ENCODE results near the gene CRELD2. TPM values are rescaled to one million over a fixed set of nuclear protein-coding genes. Genes with fewer than 3 reads are reported as not detected.

CRELD2 gene
- total and polyA plus RNA-seq, 2 of the 13 experiments (the other 11 are each of a cell fraction or from before 2014, with no cell fraction given), result 17.2 to 44.7 TPM

- TF ChIP-seq ZBTB46 (CRISPR knock-in tag; IDR thresholded peaks at IDR 0.05; ENCODE audit: borderline replicate concordance), result no peak
- 0 out of 2 replicates have a peak, but pooled peaks have one; percentile 7 for TF ChIP-seq CREM (IDR thresholded peaks at IDR 0.05)
- no peak for TF ChIP-seq CREM (CRISPR knock-in tag; IDR thresholded peaks at IDR 0.05)
- TF ChIP-seq HNF1B (CRISPR knock-in tag; IDR thresholded peaks at IDR 0.05), result peak; percentile 11; the same call in 1 of the 2 replicates
- no peak for TF ChIP-seq MXD1 (CRISPR knock-in tag; IDR thresholded peaks at IDR 0.05)
- TF ChIP-seq SOX5 (CRISPR knock-in tag; IDR thresholded peaks at IDR 0.05; ENCODE audit: borderline replicate concordance), result no peak
- TF ChIP-seq ZMYM2 (CRISPR knock-in tag; IDR thresholded peaks at IDR 0.05), result no peak
- TF ChIP-seq ZNF644 (CRISPR knock-in tag; IDR thresholded peaks at IDR 0.05; ENCODE audit: low read depth), result no peak
- no peak for TF ChIP-seq ZNF30 (CRISPR knock-in tag; IDR thresholded peaks at IDR 0.05)
- TF ChIP-seq HOXA7 (CRISPR knock-in tag; IDR thresholded peaks at IDR 0.05), result no peak
- no peak for TF ChIP-seq DPF2 (CRISPR knock-in tag; IDR thresholded peaks at IDR 0.05; ENCODE audit: borderline replicate concordance, low read depth)
- TF ChIP-seq ZNF530 (CRISPR knock-in tag; IDR thresholded peaks at IDR 0.05; ENCODE audit: low read depth), result no peak
- TF ChIP-seq GATAD1 (CRISPR knock-in tag; IDR thresholded peaks at IDR 0.05), result no peak
- TF ChIP-seq IKZF5 (CRISPR knock-in tag; IDR thresholded peaks at IDR 0.05), result peak; percentile 40; the same call in 1 of the 2 replicates
- no peak for TF ChIP-seq ZNF772 (CRISPR knock-in tag; IDR thresholded peaks at IDR 0.05)
- TF ChIP-seq MIER3 (CRISPR knock-in tag; IDR thresholded peaks at IDR 0.05; ENCODE audit: borderline replicate concordance), result no peak
- no peak for TF ChIP-seq CTCF (CRISPR knock-in tag; IDR thresholded peaks at IDR 0.05)
- no peak for TF ChIP-seq TEF (CRISPR knock-in tag; IDR thresholded peaks at IDR 0.05)
- TF ChIP-seq ZMYM3 (CRISPR knock-in tag; IDR thresholded peaks at IDR 0.05), result peak; percentile 96
- no peak for TF ChIP-seq U2AF2 (IDR thresholded peaks at IDR 0.05; ENCODE audit: low read depth, low read length)
- no peak for TF ChIP-seq TRAFD1 (CRISPR knock-in tag; IDR thresholded peaks at IDR 0.05; ENCODE audit: borderline replicate concordance)
- TF ChIP-seq EHMT2 (IDR thresholded peaks at IDR 0.05; ENCODE audit: borderline replicate concordance, low read depth, low read length), result no peak
- no peak for TF ChIP-seq TCF7L2 (IDR thresholded peaks at IDR 0.05; ENCODE audit: low read depth, low read length)
Measured at GRCh38 chr22:49959782-49960158, 41.3 kb downstream of the CRELD2 start (continued).

Measured in HepG2 (cell line).